Transverse colon (tissue), 3 donors: ENCODE measurements around the gene SAXO1.

Source experiments
- EP300 ChIP-seq: sonication (generic); formaldehyde crosslinking; IDR thresholded peaks from one replicate; pipeline ENCODE4 v1.6.1; 2017; ENCODE audit warnings: antibody characterized with exemption, low read depth
- POLR2A ChIP-seq: fragments of 450-650 bp; IDR thresholded peaks from one replicate; pipeline ENCODE4 v1.6.1; 2016; ENCODE audit warnings: antibody characterized with exemption, mild to moderate bottlenecking, moderate library complexity
- TF ChIP-seq, protein P1 (sequence below), 5 experiments: fragments of 200-600 bp in 3 of 5; fragments of 450-650 bp in 2 of 5; sonication (generic) in 3 of 5; IDR thresholded peaks; 1 replicate in 2 of 5; 2 replicates in 3 of 5; pipeline ENCODE4 v1.5.1; 2016 to 2017; ENCODE audit warnings: antibody characterized with exemption in 5 of 5, inconsistent platforms in 3 of 5, mild to moderate bottlenecking in 2 of 5, moderate library complexity in 1 of 5

DNA sequence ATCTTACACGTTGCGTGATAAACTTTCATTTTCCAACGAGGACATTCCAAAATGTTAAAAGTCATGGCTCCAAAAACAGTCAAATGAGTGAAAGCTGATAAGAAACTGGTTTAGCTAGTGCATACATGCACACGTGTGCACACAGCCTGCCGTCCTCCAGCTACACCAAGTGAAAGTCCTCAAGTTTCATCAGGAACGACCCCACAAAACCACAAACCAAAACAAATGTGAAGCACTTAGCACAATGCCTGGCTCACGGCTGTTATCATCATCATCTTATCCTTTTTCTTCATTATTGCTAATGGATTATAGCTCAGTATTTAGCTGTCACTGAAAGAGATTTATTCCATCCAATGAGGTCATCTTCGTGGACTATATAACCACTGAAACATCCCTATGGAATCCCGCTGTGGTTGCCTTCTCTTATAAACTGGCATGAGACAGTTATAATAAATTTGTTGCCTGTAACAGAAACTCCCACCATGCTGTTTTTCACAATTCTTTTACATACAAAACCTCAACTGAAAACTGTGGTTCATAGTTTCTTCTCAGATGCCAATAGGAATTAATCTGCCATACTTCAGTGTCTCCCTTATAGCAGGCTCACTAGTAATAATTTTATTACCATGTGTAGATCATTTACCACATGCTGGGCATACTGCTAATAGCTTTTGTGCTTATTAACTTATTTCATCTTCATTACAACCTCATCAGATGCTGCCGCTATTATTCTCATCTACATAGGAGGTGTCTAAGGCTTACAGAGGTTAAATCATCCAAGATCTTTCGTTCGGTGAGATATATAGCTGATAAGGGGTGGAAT is 56.1 kb downstream of the SAXO1 start:
- TF ChIP-seq POLR2A (no peak), EP300 (no peak)
- TF ChIP-seq, protein P1, sequence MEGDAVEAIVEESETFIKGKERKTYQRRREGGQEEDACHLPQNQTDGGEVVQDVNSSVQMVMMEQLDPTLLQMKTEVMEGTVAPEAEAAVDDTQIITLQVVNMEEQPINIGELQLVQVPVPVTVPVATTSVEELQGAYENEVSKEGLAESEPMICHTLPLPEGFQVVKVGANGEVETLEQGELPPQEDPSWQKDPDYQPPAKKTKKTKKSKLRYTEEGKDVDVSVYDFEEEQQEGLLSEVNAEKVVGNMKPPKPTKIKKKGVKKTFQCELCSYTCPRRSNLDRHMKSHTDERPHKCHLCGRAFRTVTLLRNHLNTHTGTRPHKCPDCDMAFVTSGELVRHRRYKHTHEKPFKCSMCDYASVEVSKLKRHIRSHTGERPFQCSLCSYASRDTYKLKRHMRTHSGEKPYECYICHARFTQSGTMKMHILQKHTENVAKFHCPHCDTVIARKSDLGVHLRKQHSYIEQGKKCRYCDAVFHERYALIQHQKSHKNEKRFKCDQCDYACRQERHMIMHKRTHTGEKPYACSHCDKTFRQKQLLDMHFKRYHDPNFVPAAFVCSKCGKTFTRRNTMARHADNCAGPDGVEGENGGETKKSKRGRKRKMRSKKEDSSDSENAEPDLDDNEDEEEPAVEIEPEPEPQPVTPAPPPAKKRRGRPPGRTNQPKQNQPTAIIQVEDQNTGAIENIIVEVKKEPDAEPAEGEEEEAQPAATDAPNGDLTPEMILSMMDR (IDR thresholded peaks at IDR 0.05), result no peak
